Upper lobe of left lung (tissue), 4 donors: ENCODE measurements around the gene SGMS1.

ENCODE experiments used
- CTCF ChIP-seq, 6 experiments: fragments of 450-650 bp in 4 of 6; fragments of 200-600 bp in 2 of 6; sonication (generic) in 2 of 6; IDR thresholded peaks; one replicate each; pipeline ENCODE4 v1.5.1; 2016 to 2019; ENCODE audit warnings: antibody characterized with exemption in 6 of 6
- POLR2AphosphoS5 ChIP-seq, 2 donors: sonication (generic); formaldehyde crosslinking; IDR thresholded peaks; one replicate each; pipeline ENCODE4 v1.5.1; 2017; ENCODE audit warnings: antibody characterized with exemption in 2 of 2

DNA sequence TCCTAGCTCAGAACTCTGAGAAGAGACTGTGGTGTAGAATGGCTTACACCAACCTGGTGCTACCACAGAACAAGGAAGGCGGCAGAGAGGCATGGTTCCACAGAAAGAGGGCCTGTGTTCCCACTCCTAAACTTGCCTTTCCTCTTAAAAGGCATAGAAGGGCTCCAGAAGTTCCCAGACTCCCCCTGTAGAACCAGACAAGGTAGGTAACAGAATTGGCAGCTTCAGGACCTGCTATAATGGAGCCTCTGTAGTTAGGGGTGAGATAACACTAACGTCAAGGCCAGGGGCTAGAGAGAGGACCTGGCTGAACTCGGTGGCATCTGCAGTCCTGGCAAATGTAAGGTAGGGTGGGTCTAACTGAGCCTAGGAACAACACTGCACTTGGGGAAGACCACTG is 26.7 kb upstream of the SGMS1 start:
- TF ChIP-seq POLR2AphosphoS5 (IDR thresholded peaks at IDR 0.05) (no peak), CTCF (IDR thresholded peaks at IDR 0.05) (no peak)
